H1 (cell line): ENCODE results near the gene SRRM5. TPM values are rescaled to one million over a fixed set of nuclear protein-coding genes. Genes with fewer than 3 reads are reported as not detected.

Source experiments
- BACH1 ChIP-seq: IDR thresholded peaks from 2 replicates; pipeline ENCODE4 v1.6.1; 2012; ENCODE audit warnings: low read length, improper control_type of control experiment
- CTBP2 ChIP-seq: IDR thresholded peaks from 2 replicates; pipeline ENCODE4 v1.7.0; 2011; ENCODE audit warnings: borderline replicate concordance, mild to moderate bottlenecking, moderate library complexity, mixed read lengths, low read length; ENCODE audit not compliant: insufficient read depth, insufficient read length
- GABPA ChIP-seq: IDR thresholded peaks from 2 replicates; pipeline ENCODE4 v1.6.1; 2011; ENCODE audit warnings: mild to moderate bottlenecking, low read length, moderate library complexity, borderline replicate concordance; ENCODE audit not compliant: insufficient read depth
- HDAC6 ChIP-seq: IDR thresholded peaks from one replicate; pipeline ENCODE4 v1.7.1; 2012; ENCODE audit warnings: low read depth, mild to moderate bottlenecking, inconsistent platforms, low read length, moderate library complexity
- RBBP5 ChIP-seq: IDR thresholded peaks from 2 replicates; pipeline ENCODE4 v1.7.1; 2012; ENCODE audit warnings: low read depth, mild to moderate bottlenecking, inconsistent platforms, low read length, moderate library complexity, borderline replicate concordance
- ZNF274 ChIP-seq: IDR thresholded peaks from 2 replicates; pipeline ENCODE4 v1.7.0; 2012; ENCODE audit warnings: low read length, borderline replicate concordance; ENCODE audit errors: extremely low read depth
- polyA plus RNA-seq, 7 experiments: library from polyadenylated mRNA; depleted of rRNA in 3 of 7; stranded (reverse) in 5 of 7; unstranded in 2 of 7; fragments of >200 nt in 5 of 7; fragments of 200-250 nt in 2 of 7; gene quantifications; 1 replicate in 5 of 7; 2 replicates in 1 of 7; 4 replicates in 1 of 7; pipeline versions ENCODE4 v1.2.1 to v1.2.3, GENCODE V29; 2011 to 2013; ENCODE audit warnings: missing spikeins in 2 of 7, mixed read lengths in 2 of 7
- total RNA-seq: library from RNA; stranded (reverse); fragmentation: NEBNext Ultra II Directional; extraction: Animal tissue kit (Norgen Biotek cat#: 25700); gene quantifications from 2 replicates; pipeline ENCODE4 v1.2.1, GENCODE V29; 2021

The SRRM5 gene
- total and polyA plus RNA-seq, 2 of the 8 experiments (the other 6 are each of a cell fraction or from before 2014, with no cell fraction given): 0.06 to 0.11 TPM

DNA sequence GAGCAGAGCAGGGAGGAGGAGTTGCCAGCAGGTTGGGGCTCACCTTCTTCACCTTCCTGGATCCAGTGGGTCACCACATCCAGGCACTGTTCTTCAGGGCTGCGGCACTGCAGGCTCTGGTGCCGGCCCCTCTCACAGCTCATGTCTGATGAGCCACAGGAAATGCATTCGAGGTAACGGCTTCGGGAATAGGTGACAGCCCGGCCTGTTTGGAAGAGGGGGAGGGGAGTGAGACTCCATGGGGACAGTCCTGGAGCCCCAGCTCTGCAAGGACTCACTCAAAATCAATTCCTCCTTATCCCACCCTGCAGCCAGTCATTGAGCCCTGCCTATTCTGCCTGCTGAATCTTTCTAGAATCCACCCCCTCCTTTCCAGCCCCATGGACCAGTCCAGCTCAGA, 44.5 kb downstream of the SRRM5 start (continued):
- TF ChIP-seq HDAC6 (no peak), CTBP2 (no peak), BACH1 (no peak), GABPA (no peak), ZNF274 (no peak), RBBP5 (no peak)
